ENCODE results near the gene ZC2HC1B. TPM values are rescaled to one million over a fixed set of nuclear protein-coding genes. Genes with fewer than 3 reads are reported as not detected.
A peak's percentile ranks its signal among the peaks of the same experiment; 100 is the strongest.

Gene ZC2HC1B
- total RNA-seq, 1 experiment from 2014 or later, result not detected

DNA sequence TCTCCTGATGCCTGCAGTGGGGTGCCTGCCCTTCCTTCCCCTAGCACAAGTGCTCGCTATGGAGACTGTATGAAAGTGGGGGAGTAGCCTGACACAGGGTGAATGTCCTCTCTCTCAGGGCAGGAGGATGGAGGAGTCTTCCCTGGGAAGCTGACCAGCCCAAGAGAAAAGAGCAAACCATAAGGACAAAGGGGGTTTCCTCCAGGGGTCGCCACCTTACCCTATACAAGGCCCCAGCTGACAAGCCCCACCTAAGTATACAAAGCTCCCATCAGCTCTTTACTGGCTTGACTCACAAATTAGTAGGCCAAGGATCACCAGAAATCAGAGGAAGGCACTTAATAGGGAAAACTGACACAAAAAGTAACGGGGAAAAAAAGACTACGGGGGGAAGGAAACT, 89.6 kb downstream of the ZC2HC1B start:
- H3K27me3 ChIP-seq (ENCODE audit: control insufficient read depth, insufficient read depth, low read length), result peaks cover 30% of the 10 kb centered on the region
- H3K36me3 ChIP-seq (replicated peaks; ENCODE audit: control insufficient read depth, insufficient read depth, low read length), result no peaks in the 10 kb centered on the region
- DNase-seq, result no peak
- H3K4me3 ChIP-seq (ENCODE audit: insufficient read depth, low read depth, low read length), result no peak overlapping the region

DNA sequence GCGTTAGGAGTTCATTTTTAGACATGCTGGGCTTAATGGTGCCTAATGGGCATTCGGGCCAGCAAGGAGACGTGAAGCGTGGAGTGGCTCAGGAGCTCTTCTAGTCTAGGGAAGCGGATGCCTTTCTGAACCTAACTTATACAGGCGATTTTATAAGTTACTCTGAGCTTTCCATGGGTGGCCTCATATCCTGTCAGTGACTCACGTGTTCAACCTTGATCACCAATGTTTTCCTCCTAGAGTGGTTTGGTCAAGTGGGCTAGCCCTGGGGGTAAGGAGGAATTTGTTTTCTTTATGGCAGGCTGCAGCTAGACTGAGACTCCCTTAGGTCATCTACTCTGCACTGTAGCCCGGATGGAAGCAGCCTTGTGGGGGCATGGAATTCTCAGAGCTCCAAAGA, 91.7 kb downstream of the ZC2HC1B start:
- Histone ChIP-seq H3K27me3 (ENCODE audit: control insufficient read depth, insufficient read depth, low read length) (peaks cover 50% of the 10 kb centered on the region), H3K36me3 (replicated peaks; ENCODE audit: control insufficient read depth, insufficient read depth, low read length) (no peaks in the 10 kb centered on the region), H3K4me3 (ENCODE audit: insufficient read depth, low read depth, low read length) (no peak overlapping the region)
- DNase-seq, result no peak

DNA sequence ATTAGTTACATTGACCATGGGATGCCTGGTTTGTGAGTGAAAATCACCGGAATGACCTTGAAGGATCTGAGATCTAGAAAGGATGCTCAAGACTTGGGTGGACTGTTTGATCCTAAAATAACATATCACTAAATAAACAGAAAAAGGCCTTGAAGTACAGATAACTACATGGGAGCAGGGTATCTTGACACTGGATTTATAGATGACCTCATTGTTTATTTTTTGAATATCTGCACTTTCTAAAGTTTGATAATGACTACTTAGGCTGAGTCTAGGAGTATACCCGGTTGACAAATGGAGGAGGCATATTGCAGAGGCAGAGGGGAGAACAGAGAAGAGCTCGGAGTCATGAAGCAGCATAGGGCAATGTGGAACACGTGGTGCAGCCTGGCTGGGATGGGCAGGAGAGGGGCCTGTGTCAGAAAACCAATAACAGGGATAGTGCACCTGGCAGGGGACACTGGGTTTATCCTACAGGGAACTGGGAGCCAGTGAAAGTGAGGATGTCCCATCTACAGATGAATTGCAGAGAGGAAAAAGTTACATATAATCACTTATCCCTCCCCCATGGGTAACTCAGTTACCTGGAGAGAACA, 93.5 kb downstream of the ZC2HC1B start:
- no peak for DNase-seq
- H3K36me3 ChIP-seq (replicated peaks; ENCODE audit: control insufficient read depth, insufficient read depth, low read length), result no peaks in the 10 kb centered on the region
- H3K27me3 ChIP-seq (ENCODE audit: control insufficient read depth, insufficient read depth, low read length), result peaks cover 68% of the 10 kb centered on the region
- H3K4me3 ChIP-seq (ENCODE audit: insufficient read depth, low read depth, low read length), result no peak overlapping the region

DNA sequence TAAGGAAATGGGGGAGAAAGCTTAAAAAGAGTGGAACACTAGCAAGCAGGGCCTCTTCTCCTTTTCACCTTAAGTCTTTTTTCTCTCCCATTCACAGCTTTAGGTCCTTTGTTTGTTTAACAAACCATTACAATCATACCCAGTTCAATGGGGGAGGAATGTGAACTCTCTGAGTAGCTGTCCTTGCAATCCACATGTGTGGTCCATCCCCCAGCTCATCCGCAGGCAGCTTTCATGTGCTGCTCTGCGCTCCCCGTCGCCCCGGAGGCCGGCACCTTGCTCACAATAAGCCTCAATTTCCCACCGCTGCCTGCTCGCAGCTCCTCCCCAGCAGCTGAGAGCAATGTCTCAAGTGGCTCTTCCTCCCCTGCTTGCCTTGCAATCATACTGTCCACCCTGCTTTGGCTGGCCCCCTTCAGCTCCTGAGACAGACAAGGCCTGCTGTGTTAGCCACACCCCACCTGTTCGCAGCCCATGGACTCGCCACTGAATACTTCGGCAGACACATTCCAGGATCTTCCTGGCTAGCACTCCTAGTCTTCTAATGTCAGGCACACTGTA, 94.6 kb downstream of the ZC2HC1B start:
- Histone ChIP-seq H3K27me3 (ENCODE audit: control insufficient read depth, insufficient read depth, low read length) (peaks cover 77% of the 10 kb centered on the region), H3K4me3 (ENCODE audit: insufficient read depth, low read depth, low read length) (no peak overlapping the region), H3K36me3 (replicated peaks; ENCODE audit: control insufficient read depth, insufficient read depth, low read length) (no peaks in the 10 kb centered on the region)
- DNase-seq, result peak; percentile 64

DNA sequence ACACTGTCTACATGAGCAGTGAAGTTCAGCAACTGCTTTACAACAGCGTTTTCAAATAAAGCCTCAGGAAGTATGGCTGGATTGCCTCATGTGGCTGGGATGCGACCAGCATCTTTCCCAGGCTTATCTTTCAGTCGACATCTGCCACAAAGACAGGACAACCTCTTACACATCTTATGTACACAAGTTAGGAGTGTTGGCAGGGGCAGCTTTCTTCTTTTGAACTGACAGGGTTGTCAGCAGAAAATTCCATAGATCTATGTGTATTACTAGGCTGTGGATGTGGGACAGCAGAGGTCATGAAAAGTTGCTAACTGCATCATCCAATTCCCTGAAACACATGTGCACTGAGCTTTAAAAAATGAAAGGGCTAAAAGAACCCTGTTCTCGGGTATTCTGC, 95.7 kb downstream of the ZC2HC1B start:
- H3K36me3 ChIP-seq (replicated peaks; ENCODE audit: control insufficient read depth, insufficient read depth, low read length), result no peaks in the 10 kb centered on the region
- DNase-seq, result no peak
- H3K27me3 ChIP-seq (ENCODE audit: control insufficient read depth, insufficient read depth, low read length), result peaks cover 86% of the 10 kb centered on the region
- no peak overlapping the region for H3K4me3 ChIP-seq (ENCODE audit: insufficient read depth, low read depth, low read length)

DNA sequence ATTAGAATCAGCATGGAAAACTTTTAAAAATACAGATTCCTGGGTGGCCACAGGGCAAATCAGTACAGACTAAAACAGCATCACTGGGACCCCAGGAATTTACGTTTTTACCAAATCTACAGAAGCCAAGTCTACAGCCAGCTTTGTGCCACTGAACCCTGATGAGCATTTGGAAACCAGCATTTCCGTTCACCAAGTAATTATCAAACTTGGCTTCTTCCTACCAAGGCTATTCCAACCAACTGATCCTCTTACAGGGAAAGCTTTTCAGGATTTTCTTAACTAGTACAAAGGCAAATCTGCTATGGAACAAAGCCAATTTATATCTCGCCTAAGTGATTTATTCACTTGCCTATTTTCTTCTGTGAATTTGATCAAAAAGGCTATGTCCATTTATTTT, 96.8 kb downstream of the ZC2HC1B start:
- Histone ChIP-seq H3K4me3 (ENCODE audit: insufficient read depth, low read depth, low read length) (no peak overlapping the region), H3K27me3 (ENCODE audit: control insufficient read depth, insufficient read depth, low read length) (peaks cover 93% of the 10 kb centered on the region), H3K36me3 (replicated peaks; ENCODE audit: control insufficient read depth, insufficient read depth, low read length) (no peaks in the 10 kb centered on the region)
- no peak for DNase-seq

DNA sequence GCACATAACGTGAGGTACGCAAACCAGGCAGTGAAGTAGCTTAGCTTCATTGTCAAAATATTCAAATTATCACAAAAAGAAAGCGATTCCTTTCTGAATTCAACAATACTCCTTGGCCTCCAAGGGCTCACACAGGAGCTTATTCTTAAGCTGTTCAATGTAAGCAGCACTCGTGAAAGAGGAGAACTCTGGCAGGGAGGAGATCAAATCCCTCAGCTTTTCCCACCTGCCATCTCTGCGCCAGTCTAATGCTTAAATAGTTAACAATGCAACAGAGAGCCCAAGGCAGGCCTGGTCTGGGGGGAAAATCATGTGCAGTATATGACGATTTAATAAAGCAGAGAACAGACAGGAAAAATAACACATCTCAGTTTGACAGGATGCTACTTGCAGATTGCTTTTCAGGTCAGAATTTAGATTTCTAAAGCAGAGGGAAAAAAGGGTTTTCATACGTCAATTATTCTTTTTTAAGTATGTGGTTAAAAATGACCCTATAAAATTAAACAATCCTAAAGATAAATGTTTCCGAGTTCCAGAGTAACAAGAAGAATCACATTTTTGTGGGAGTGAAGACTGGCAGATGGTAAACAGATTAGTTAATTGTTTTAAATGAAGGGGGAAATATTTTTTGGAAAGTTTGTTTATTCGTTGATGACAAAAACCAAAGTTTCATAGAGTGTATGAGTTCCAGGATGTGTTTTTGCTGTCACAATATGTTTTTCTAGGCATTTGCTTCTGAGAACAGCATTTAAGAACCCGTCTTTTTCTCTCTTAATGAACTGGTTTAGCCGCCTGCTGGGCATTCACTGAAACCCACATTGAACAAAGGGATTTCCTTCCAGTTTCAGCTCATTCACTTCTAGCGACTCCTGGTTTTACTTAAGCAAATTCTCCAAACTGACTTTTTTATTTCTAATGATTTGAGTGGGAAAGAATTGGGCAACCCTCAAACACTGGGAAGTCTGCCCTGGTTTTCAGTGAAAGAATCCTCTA, 97.9 kb downstream of the ZC2HC1B start:
- no peaks in the 10 kb centered on the region for H3K36me3 ChIP-seq (replicated peaks; ENCODE audit: control insufficient read depth, insufficient read depth, low read length)
- no peak for DNase-seq
- H3K27me3 ChIP-seq (ENCODE audit: control insufficient read depth, insufficient read depth, low read length), result peaks cover 96% of the 10 kb centered on the region
- no peak overlapping the region for H3K4me3 ChIP-seq (ENCODE audit: insufficient read depth, low read depth, low read length)

DNA sequence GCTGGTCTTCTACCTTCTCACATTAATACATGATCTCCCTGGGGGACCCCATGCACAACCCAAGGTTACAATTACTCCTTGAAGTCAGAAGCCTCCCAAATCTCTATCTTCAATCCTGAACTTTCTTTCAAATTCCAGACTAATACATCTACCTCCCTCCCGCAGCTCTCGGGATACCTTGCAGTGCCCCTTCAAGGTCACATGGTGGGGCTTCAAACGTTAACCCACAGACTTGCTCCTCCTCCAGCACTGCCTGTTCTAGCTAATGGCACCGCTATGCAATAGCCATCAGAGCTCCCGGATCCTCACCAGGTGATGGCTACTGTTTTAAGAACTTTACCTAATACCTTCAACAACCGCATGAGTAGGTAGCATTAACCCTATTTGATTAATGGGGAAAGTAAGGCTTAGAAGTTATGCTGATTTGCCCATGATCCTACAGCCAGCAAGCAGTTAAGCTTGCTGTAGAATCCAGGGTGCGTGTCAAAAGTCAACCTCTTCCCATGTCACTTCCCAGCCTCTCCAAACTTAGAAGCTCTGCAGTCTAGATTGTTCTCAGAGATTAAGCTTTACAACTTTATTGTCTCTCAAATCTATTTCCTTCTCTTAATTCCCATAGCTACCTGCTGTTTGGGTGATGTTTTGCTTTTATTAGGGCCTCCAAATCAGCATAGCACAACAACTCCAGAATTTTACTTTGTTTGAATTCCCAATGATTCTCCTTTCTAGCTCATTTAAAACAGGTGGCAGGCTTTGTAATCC, 99.1 kb downstream of the ZC2HC1B start:
- Histone ChIP-seq H3K27me3 (ENCODE audit: control insufficient read depth, insufficient read depth, low read length) (peaks cover 96% of the 10 kb centered on the region), H3K4me3 (ENCODE audit: insufficient read depth, low read depth, low read length) (no peak overlapping the region), H3K36me3 (replicated peaks; ENCODE audit: control insufficient read depth, insufficient read depth, low read length) (no peaks in the 10 kb centered on the region)
- no peak for DNase-seq

DNA sequence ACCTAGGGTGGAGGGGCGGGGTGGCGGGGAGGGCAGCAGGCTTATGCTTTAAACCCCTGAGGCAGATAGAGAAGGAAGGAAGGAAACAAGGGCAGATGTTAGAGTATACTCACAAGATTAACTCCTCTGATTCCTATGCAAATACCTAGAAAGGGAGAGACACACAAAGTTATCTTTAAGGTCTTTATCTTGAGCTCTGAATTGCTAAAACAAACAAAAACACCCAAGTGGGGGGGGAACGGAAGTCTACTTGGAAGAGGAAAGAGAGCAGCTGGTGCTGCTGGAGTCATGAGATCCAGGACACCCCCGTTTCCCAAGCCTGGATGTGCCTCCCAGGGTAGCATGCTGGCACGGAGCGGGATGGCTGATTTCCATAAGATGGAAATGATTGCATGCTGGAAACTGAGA, 100.4 kb downstream of the ZC2HC1B start:
- H3K4me3 ChIP-seq (ENCODE audit: insufficient read depth, low read depth, low read length), result no peak overlapping the region
- no peaks in the 10 kb centered on the region for H3K36me3 ChIP-seq (replicated peaks; ENCODE audit: control insufficient read depth, insufficient read depth, low read length)
- DNase-seq, result no peak
- peaks cover 99% of the 10 kb centered on the region for H3K27me3 ChIP-seq (ENCODE audit: control insufficient read depth, insufficient read depth, low read length)

DNA sequence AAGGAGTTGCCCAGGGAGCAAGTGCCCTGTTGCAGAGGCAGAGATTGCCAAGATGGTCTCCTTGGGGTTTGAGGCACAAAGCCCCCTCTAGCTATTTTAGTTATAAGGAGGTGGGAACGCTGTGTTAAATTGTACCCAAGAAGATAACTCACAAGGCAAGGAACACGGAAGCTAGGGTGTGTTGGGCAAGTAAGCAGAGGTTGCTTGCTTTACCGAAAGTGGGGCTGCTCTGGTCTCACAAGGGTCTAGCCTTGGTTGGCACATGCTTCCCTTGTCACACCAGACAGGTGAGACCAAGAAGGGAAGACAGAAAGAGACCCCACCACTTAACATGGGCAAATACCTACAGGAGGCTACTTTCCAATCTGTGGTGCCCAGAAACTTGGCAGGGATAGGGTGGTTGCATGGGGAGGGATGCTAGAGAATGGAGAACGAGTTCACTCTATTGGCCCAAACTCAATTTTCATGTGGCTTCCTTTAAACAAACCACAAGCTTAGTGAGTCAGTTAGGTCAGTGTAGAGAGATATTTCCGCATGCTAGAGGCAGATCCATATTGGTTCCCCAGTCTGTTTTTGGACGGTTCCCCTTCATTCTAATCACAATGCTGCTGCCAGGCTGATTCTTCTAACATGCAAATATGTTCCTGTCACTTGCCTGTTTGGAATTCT, 101.4 kb downstream of the ZC2HC1B start:
- Histone ChIP-seq H3K27me3 (ENCODE audit: control insufficient read depth, insufficient read depth, low read length) (peaks cover 99% of the 10 kb centered on the region), H3K4me3 (ENCODE audit: insufficient read depth, low read depth, low read length) (no peak overlapping the region), H3K36me3 (replicated peaks; ENCODE audit: control insufficient read depth, insufficient read depth, low read length) (no peaks in the 10 kb centered on the region)
- DNase-seq, result no peak

DNA sequence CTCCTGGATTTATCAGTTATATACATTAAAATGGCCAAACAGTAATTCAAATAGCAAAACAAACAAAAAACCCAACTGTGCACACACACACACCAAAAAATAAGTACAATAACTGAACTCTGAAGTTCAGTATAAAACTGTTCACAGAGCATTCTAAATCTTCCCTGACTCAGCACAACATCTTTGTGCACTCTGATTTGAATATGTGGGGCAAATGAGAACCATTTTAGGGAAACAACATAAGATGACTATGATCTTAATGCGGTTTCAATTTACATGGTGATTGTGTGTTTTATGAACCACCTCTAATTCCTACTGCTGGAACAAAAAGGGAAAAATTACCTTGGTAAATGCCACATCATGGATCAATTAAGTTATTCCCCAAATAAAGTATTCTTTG, 102.0 kb downstream of the ZC2HC1B start:
- DNase-seq, result no peak
- Histone ChIP-seq H3K36me3 (replicated peaks; ENCODE audit: control insufficient read depth, insufficient read depth, low read length) (no peaks in the 10 kb centered on the region), H3K27me3 (ENCODE audit: control insufficient read depth, insufficient read depth, low read length) (peaks cover 99% of the 10 kb centered on the region), H3K4me3 (ENCODE audit: insufficient read depth, low read depth, low read length) (no peak overlapping the region)

DNA sequence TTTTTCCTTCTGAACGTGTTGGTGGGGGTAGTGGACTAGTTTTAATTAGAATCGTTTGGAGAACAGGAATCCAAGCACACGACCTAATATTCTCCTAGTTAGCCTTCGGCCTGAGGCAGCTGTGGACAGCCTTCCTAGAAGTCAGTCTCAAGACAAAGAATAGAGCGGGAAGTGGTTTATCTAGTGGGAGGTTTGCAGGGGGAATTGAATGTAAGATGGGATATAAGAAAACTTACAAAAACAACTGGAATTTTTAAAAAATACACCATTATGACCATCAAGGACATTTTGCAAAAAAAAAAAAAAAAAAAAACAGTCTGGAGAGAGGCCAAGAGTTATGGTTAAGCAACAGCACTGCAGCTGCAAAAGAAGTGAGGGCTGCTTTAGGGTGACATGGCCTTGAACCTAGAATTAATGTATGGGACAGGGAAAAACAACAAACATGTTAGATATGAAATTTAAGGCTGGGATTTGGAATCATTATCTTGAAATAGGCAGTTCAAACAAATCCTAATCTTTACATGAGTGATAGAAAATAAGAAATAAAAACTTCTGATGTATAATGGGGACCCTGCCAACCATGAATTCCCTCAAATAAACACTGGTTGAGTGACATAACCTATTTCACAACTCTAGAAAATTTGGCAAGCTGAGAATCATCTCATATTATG, 103.6 kb downstream of the ZC2HC1B start:
- Histone ChIP-seq H3K36me3 (replicated peaks; ENCODE audit: control insufficient read depth, insufficient read depth, low read length) (no peaks in the 10 kb centered on the region), H3K4me3 (ENCODE audit: insufficient read depth, low read depth, low read length) (no peak overlapping the region), H3K27me3 (ENCODE audit: control insufficient read depth, insufficient read depth, low read length) (peaks cover 94% of the 10 kb centered on the region)
- no peak for DNase-seq

DNA sequence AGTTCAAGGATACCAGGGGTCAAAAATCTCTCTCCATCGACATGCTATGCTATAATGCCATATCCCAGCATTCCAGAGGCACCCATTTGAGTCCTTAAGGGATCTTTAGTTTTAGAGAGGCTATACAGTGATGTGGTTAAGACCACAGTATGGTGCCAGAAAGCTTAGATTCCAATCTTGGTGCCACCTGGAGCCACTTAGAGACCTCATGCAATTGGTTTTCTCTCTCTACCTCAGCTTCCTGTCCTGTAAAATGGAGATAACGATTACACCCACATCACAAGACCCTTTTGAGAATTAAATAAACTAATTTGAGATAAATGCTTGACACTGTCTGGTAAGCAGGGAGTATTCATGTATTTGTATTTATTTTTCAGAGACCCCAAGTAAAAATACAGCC, 104.8 kb downstream of the ZC2HC1B start:
- no peak overlapping the region for H3K4me3 ChIP-seq (ENCODE audit: insufficient read depth, low read depth, low read length)
- H3K27me3 ChIP-seq (ENCODE audit: control insufficient read depth, insufficient read depth, low read length), result peaks cover 85% of the 10 kb centered on the region
- no peak for DNase-seq
- H3K36me3 ChIP-seq (replicated peaks; ENCODE audit: control insufficient read depth, insufficient read depth, low read length), result no peaks in the 10 kb centered on the region
